ENCODE data around the gene MYO1G.
"Not testable (repeated sequence)": the region's sequence is repeated elsewhere in the genome, so short reads cannot be mapped to it uniquely, and the experiment has no call there.

Gene MYO1G

DNA sequence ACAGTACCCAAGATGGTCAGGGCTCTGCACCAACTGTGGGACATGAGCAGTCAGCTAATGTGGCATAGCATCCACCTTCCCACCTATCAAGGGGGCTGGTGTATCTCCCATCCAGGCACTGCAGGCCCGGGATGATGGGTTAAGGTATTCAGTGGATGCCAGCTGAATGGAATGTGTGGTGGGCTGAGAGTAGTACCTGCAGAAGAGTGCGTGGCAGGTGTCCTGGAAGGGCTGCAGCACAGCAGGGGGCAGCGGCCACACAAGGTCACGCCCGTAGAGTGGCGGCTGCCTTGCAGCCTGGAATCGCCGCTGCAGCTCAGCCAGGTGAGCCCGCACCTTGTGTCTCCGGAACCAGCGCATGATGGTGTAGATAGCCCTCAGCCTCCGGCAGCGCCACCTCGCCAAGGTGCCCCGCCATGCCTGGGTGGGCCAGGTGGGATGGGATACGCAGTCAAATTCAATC, 13.3 kb downstream of the MYO1G start:
- DNase-seq, result no peak

DNA sequence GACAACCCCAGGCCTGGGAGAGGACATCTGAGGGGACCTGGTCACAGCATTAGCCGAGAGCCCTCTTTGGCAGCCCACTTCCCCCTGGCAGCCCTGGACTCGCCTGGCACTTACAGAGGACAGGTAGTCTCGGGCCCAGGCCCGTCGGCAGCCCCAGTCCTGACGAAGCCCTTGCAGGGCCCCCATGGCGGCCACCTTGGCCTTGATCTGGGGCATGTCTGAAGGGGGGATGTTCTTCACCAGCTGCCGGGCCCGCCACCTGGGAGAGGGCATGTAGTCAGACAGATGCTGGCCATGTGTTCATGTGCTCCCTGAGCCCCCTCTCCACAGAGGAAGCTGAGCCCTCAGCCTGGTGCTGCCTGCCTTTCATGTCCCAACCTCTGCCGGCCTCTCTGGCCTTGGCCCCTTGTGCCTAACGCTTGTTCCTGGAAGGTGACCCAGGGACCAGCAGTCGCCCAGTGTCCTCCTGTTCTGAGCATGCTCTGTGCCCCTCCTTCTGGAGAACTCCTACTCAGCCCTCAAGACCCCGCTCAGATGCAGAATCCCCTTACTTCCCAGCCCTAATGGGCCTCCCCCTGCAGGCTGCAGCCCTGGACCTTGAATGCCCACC, 13.9 kb downstream of the MYO1G start:
- no peak for DNase-seq

DNA sequence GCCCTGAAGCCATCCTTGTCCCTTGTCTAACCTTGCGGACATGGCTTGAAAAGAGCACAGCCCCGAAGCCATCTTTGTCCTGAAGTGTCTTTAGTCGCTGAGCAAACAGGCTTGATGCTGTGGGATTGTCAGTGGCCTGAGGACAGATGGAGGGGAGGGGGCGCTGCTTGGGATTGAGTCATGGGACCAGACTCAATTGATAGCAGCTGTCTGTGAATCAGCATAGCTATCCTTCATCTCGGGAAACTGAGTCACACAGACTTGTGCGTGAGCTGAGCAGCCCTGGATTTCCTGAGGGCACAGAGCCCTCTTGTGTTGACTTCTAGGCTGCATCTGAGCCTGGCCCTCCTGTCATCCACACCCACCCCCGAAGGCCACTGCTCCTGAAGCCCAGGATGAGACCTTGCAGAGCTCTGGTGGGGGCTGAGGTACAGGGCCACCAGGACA, 14.4 kb downstream of the MYO1G start:
- DNase-seq, result no peak

DNA sequence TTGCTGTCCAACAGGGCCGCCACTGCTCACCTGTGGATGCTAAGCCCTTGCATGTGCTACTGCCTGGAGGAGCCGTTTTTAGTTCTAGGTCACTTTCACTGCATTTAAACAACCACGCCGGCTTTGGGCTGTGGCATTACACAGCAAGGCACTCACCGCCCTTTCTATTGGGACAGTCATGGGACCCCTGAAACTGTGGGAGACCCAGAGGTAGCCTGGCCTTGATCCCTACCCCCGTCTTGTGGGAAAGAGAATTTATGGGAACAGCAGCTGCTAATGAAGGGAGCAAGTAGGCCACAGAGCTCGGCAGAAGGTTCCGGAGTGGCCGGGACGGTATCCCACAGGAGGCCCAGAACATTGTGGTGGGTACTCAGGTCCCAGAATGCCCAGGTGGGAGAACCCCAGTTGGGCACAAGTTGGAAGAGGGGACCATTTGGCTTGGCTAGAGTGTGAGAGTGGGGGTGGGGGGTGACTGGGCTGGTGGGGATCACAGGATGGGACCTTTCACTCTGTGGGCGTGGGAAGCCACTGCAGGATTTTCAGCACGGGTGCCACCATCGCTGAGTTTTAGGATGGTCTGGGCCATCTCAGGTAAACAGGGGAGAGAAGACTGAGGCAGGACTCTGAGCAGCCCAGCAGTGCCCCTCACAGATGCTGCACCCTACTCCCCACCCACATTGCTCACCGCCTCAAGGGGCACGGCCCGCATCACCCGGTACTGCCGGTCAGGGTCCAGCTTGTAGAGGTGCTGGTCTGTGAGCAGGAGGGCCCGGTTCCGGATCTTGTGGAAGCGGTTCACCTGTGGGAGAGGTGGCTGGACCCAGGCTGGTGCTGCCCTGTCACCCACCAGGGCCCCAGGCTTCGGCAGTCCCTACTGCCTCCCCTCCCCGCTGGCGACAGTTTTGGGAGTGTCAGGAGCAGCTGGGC, 15.2 kb downstream of the MYO1G start:
- no peak for DNase-seq

DNA sequence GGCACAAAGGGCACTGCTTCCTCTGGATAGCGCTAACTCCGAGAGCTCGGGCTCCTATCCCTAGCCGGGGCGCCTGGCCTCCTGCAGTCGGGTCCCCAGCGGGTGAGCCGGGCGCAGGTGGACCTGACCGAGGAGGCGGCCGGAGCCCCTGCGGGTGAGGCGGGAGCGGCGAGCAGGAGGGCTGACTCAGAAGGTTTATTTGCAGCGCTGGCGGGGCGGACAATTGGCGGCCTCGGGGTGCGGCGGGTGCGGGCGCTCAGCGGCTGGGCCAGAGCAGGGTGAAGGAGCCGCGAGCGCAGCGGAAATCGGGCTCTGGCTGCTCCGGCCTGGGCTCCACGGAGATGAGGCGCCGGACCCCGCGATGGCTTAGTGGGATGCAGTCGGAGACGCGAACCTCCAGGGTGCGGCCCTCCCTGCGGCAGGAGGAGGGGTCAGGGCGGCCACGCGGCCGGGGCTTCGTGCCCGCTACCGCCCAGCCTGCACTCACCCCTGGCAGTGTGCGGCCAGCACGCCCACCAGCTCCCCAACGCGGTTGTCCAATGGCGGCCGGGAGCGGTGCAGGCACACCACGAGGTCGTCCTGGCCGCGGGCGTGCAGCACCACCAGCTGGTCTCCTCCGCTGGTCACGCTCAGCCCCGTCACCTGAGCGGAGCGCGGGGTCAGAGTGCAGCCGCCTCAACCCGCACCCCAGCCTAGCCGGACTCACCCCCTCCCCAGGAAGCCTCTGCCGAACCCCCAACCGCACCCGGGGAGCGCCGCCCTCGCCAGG, 16.1 kb downstream of the MYO1G start:
- DNase-seq, result no peak

DNA sequence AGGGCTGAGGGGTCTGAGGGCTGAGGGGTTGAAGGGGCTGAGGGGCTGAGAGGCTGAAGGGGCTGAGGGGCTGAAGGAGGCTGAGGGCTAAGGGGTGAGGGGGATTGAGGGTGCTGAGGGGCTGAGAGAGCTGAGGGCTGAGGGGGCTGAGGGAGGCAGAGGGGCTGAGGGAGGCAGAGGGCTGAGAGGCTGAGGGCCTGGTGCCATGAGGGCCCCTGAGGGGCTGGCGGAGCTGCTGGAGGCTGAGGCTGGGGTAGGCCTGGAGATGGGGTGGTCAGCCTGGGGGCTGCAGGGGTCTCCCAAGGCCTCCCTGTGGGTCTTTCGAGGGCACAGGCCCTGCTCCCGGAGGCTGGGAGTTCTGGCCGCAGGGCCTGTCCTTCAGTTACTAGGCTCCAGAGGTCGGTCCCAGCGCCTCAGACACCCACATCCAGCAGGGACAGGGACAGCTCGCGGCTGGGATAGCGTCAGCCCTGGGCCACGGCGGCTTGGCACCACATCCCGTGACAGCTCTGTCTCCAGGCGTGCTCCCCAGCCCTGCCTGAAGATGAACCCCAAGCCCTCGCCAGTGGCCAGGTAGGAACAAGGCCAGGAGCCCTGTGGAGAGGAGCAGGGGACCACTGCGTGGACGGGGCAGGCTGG, 16.9 kb downstream of the MYO1G start:
- no peak for DNase-seq

DNA sequence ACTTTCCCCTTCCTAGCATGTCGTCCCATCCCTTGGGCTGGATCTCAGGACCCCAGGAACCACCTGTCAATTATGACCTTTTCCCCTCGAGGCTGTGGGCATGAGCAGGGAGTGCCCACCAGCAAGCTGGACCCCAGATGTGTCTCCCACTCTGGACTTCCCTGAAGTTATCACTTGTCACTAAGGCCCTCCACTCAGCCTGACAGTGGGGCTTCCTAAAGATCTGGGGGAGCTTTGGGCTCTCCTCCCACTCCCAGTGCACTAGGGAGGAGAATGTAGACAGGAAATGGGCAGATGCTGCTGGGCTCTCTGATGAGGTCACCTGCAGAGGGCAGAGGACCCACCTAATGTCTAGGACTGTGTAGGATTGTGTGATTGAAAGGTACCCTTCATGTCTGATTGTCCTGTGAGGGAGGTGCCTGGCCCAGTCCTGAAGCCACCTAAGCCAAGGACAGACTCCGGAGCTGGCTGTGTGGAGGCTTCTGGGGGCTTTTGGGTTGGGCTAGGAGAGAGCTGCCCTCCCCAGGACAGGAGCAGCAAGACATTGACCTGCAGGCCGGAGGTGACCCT, 18.7 kb downstream of the MYO1G start:
- no peak for DNase-seq

DNA sequence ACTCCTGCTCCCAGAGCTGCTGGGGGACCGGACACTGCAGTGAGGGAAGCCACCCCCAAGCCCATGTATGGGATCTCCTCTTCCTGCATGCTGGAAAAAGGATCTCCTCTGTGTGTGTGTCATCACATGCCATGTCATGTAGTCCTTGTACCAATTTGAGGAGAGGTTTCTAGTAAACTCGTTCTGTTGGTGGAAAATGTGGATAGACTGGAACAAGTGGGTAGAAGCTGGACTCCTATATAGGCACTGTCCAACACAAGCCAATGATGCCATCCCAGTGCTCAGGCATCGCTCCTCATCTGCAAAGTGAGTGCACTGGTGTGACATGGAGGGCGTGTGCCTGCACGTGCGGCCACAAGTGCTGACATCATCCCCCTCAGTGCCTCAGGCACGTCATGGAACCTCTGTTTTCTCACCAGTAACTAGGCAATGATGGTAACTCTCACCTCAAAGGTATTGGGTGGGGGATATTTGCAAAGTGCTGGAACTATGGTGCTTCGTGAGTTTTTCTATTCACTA, 19.3 kb downstream of the MYO1G start:
- DNase-seq, result no peak

DNA sequence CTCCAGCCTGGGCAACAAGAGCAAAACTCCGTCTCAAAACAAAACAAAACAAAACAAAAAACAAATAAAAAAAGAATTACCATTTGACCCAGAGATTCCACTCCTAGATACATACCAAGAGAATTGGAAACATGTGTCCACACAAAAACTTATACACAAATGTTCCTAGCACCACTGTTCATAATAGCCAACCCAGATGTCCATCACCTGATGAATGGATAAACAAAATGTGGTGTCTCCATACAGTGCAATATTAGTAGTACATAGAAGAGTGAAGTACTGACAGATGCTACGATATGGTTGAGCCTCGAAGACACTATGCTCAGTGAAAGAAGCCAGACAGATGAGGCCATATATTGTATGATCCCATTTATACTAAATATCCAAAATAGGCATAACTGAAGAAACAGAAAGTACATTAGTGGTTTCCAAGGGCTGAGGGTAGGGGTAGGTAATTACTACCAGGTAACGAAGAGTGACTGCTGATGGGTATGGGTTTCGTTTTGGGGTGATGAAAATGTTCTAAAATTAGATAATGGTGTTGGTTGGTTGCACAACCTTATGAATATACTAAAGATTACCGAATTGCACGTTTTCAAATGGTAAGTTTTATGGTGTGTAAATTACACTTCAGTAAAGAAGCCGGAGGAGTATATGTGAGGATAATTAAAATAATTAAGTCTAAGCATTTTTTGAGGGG, 20.0 kb downstream of the MYO1G start:
- DNase-seq, result no peak

DNA sequence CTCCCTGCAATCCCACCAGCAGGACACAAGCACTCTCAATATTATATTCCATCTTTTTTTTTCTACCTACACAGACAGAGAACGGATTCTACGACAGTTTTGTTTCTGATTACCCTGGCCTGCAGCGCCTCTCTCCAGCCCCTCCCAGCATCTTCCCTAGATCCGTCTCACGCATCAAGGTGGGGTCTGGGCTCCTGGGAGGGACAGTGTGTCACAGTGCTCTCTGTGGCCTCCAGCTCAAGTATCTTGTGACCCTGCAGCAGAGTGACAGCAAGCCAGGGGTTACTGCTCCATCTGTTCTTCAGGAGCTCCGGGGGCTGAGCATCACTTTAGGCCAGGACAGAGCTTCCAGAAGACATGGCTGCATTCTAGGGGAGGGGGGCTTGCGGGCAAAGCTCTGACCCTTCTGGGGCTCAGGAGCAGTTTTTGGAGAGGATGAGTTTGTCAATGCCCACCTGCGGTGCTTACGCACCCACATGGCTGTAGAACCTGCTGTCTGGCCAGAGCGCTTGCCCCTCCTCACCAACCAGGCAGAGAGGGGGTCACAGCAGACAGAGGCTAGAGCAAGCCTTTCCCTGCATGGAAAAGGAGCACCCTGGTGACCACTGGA, 22.6 kb downstream of the MYO1G start:
- DNase-seq, result no peak

DNA sequence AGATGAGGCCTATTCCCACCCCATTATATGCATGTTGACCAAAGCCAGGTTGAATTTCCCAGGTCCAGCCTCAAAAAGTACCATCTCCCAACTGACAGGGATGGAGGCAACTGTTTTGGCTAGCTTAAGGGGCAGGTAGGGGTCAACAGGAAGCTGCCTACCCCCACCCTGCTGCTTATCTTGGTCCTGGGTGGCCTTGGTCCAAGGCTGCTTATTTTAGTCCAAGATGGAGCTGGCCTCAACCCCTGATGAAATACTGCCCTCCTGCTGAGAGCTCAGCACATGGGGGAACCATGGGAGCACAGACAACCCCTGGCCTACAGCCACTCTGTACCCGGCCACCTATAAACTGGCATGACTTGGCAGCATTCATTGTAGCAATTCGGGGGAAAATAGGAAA, 23.1 kb downstream of the MYO1G start:
- no peak for DNase-seq

DNA sequence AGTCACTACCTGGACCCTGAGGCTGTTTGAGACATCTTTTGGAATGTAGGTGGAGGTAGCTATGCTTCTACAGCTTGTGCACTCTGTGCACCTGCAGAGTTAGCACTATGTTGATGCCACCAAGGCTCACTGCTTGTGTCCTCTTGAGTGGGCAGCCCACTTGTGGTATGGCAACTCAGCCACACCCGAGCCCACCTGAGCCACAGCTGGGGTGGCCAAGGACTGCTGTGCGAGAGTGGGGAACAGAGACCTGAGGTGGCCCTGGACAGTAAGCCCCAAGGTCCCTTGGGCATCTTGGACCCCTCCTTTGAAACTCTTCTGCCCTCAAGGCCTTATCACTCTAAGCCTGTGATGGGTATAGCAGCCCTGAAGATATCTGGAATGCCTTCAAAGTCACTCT, 25.7 kb downstream of the MYO1G start:
- DNase-seq, result no peak

DNA sequence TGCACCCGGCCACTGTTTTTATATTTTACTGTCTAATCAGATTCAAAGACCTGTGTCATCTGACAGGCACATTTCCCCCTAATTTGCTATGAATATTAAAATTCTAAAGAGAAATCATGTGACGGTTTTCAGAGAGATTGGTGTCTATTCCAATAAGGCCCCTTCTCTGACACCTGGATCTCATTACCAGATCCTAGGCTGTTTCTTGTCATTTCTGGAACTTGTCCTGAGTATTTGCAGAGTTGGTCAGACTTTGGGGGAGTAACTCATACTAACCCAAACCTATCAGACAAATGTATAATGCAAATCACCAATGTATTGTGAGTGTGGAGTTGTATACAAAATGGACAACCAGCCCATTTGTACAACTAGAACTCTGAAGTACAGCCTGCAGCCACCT, 29.5 kb downstream of the MYO1G start:
- DNase-seq, result no peak

DNA sequence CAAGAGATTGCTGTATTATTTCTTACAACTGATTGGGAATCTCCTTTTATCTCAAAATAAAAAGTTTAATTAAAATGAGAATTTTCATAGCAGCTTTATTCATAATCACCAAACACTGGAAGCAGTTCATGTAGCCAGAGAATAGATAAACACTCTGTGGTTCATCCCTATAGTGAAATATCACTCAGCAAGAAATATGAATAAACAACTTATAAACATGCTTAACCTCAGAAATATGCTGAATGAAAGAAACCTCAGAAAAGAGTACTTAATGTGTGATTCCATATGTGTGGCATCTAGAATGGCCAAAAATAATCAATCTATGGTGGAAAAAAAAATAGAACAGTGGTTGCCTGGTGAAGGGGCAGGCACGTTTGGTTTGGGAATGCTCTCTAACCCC, 33.3 kb downstream of the MYO1G start:
- DNase-seq, result no peak

DNA sequence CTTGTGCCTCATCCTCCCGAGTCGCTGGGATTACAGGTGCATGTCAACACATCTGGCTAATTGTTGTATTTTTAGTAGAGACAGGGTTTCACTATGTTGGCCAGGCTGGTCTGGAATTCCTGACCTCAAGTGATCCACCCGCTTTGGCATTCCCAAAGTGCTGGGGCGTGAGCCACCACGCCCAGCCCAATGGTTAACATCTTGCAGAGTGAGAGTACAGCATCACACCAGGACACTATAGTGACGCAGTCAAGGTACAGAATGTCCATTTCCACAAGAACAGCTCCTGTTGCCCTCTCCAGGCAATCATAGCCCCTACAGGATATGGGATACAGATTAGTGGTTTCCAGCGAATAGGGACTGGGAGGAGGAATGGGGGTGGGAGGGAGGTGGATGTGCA, 34.0 kb downstream of the MYO1G start:
- no peak for DNase-seq

DNA sequence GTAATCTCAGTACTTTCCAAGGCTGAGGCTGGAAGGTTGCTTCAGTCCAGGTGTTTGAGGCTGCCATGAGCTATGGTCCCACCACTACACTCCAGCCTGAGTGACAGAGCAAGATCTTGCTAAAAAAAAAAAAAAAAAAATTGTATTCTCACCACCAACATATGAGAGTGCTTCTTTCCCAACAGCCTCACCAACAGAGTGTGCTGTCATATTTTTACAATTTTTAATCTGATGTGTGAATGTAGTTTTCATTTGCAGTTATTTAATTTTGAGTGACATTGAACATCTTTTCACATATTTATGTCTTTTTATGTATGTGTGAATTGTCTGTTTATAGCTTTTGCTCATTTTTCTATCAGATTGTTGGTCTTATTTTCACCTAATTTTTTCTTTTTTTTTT, 35.2 kb downstream of the MYO1G start:
- DNase-seq, result no peak

DNA sequence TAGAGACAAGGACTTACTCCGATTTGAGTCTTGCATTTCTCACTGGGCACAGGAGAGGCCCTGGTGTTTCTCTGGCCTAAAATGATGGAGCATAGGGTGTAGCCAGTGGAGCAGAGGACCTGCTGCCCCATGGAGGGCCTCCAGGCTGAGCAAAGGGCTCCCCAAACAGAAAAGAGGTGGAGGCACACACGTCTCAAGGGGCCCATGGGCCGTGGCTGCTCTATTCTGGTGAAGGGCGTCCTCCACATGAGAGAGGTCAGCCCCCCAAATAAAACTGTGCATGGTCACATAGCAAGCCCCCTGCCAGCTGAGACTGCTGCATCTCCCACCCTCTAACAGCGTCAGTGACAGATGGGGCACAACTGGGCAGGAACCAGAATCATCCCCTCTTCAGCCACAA, 41.4 kb downstream of the MYO1G start:
- no peak for DNase-seq

DNA sequence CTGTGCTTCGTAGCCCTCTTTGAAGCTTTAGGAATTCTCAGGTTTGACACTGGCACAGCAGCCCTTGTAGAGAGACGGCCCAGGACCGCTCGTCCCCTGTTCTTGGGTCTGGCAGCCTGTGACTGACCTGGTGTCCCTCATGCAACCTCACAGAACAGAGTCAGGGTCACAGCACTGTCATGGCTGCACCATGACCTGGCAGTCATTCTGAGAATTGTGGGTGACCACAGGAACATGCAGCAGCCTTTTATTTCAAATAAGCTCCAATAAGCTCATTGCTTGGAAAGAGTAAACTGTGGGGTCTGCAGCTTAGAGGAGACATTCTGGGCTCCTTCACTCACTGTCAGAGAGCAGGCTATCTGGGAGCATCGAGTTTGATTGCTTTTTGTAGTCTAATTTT, 42.5 kb downstream of the MYO1G start:
- no peak for DNase-seq

DNA sequence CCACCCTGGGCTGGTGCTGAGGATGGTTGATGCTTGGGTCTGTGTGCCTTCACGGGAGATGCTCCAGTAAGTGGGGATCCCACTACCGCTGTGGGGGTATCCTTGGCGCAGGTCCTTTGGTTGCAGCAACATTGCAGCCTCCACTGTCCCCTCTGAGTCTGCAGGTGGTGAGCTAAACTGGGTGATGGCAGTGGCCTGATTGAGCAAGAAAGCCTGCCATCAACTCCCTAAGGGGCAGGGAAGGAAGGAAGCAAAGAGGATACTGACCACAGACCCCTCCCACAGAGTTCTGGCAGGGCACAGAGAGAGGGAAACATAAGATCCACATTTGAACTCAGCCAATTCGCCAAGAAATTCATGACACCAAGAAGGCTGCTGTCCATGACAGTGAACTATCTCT, 43.2 kb downstream of the MYO1G start:
- no peak for DNase-seq

DNA sequence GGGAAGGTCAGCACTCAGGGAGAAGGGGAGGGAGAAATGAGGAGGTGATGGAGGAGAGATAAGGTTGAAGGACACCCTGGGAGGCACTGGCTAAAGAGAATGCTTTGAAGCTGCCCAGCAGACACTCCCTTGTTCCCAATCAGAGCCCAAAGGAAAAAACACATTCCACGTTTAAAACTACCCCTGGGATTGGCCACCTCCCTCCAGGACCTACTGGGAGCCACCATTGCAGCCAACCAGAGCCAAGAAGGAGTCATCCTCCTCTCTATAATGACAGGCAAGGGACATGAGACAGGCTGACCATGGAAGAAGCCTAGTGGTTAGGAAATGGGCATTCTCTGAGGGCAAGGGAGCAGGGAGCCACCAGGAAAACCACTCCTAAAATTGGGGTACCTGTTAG, 43.8 kb downstream of the MYO1G start:
- no peak for DNase-seq

DNA sequence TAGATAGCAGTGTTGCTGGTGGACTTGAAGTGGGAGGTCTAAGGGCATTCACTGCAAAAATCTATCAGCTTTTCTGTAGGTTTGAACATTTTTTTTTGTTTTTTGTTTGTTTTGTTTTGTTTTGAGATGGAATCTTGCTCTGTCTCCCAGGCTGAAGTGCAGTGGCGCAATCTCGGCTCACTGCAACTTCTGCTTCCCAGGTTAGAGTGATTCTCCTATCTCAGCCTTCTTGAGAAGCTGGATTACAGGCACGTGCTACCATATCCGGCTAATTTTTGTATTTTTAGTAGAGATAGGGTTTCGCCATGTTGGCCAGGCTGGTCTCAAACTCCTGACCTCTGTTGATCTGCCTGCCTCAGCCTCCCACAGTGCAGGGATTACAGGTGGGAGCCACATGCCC, 44.3 kb downstream of the MYO1G start:
- DNase-seq, result not testable (repeated sequence)

Data from NCI-H1105 treated with DMSO at 0.1 percent for 48 hours (cell line).